PC-9 (cell line): ENCODE results near the gene CFAP61.

ENCODE experiments used
- CTCF ChIP-seq: fragments of 200-600 bp; sonication (generic); conservative IDR thresholded peaks from 2 replicates; pipeline ENCODE4 v1.6.1; 2017; ENCODE audit warnings: mixed run types, antibody characterized with exemption, mild to moderate bottlenecking, moderate library complexity
- EZH2 ChIP-seq: fragments of 200-600 bp; sonication (generic); IDR thresholded peaks from 2 replicates; pipeline ENCODE4 v1.8.0; 2017; ENCODE audit warnings: antibody characterized with exemption, low read depth

DNA sequence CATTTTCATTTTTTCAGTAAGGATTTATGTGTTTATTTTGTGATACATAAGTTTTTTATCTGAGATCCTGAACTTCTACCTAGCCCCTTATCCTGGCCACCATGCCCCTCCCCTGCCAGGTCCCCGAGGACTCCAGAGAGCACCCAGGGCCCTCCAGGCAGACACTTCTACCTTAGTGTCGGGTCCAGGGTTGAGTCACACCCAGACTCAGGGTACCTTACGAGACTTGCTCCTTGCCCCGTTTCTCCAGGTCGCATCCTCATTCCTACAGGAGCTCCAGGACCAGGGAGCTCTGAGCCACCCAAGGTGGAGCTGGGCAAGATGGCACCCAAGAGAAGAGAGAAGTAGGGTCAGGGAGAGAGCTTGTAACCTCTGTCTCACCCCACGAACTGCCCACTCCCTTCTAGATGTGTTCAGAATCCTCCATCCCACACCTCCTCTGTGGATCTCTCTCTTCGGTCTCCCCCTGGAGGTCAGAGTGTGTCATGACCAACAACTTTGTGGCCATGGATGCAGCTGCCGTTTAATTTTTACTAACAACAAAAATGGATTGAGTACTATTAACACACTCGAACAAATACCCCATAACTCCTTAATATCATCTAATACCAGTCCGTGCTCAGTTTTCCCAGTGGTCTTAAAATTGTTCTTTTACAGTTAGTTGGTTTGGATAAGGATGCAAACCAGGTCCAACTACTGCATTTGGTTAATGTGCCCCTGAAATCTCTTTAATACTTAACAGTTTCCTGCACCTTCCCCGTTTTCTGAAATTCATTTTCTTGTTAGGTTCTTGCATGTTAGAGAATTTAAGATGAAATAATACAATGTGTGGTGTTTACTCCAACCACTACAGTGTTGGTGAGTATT lies 185.0 kb downstream of the CFAP61 start:
- TF ChIP-seq EZH2 (no peak), CTCF (peak; percentile 74)
